CD4-positive, alpha-beta memory T cell (primary cell): ENCODE measurements around the gene SATB2. TPM values are rescaled to one million over a fixed set of nuclear protein-coding genes. Genes with fewer than 3 reads are reported as not detected.

Source experiments
- CTCF ChIA-PET: fragments of 350-600 bp; sonication (Branson Sonifier 250); formaldehyde crosslinking; loops from one replicate; lab custom pipeline; 2021; ENCODE audit warnings: inconsistent platforms; ENCODE audit not compliant: partially characterized antibody; lab: Charles Lee
- POLR2A ChIA-PET: fragments of 350-600 bp; sonication (Branson Sonifier 250); formaldehyde crosslinking; loops from one replicate; lab custom pipeline; 2021; ENCODE audit not compliant: partially characterized antibody; lab: Charles Lee
- DNase-seq, 5 donors: peaks; one replicate each; pipeline versions ENCODE4 v3.0.0 to v3.0.0-alpha.2; 2020 to 2022; ENCODE audit warnings: mixed read lengths in 1 of 5
- H3K27ac ChIP-seq: one replicate; pipeline ENCODE4 v1.7.0; 2013; ENCODE audit warnings: low read depth, low read length
- H3K27me3 ChIP-seq: 2 replicates; pipeline ENCODE4 v1.7.0; 2013; ENCODE audit warnings: mild to moderate bottlenecking, low read length, moderate library complexity; ENCODE audit not compliant: insufficient read depth
- H3K36me3 ChIP-seq: 2 replicates; pipeline ENCODE4 v1.7.0; 2013; ENCODE audit warnings: mild to moderate bottlenecking, low read length, moderate library complexity; ENCODE audit not compliant: insufficient read depth
- H3K4me1 ChIP-seq: 2 replicates; pipeline ENCODE4 v1.7.0; 2013; ENCODE audit warnings: mild to moderate bottlenecking, low read length, moderate library complexity; ENCODE audit not compliant: insufficient read depth
- H3K4me3 ChIP-seq, 2 donors: one replicate each; pipeline ENCODE4 v1.7.0; 2013; ENCODE audit warnings: low read length in 2 of 2, mild to moderate bottlenecking in 1 of 2
- H3K9me3 ChIP-seq, 2 donors: one replicate each; pipeline ENCODE4 v1.7.0; 2013; ENCODE audit warnings: low read length in 2 of 2, control low read depth in 1 of 2; ENCODE audit not compliant: control insufficient read depth in 1 of 2
- H3K27ac Mint-ChIP-seq, 7 donors: one replicate each; pipeline ENCODE4 v1.8.0; 2020 to 2021; ENCODE audit warnings: mixed read lengths in 7 of 7, mild to moderate bottlenecking in 6 of 7, inconsistent platforms in 3 of 7, moderate library complexity in 3 of 7
- H3K27me3 Mint-ChIP-seq, 2 donors: one replicate each; pipeline ENCODE4 v1.8.0; 2020 to 2021; ENCODE audit warnings: mixed read lengths in 2 of 2
- H3K36me3 Mint-ChIP-seq, 2 donors: one replicate each; pipeline ENCODE4 v1.8.0; 2020 to 2021; ENCODE audit warnings: mixed read lengths in 2 of 2, inconsistent platforms in 1 of 2, mild to moderate bottlenecking in 1 of 2
- H3K4me1 Mint-ChIP-seq, 4 donors: one replicate each; pipeline ENCODE4 v1.8.0; 2020 to 2021; ENCODE audit warnings: mixed read lengths in 4 of 4, mild to moderate bottlenecking in 1 of 4
- H3K4me3 Mint-ChIP-seq, 8 donors: one replicate each; pipeline ENCODE4 v1.8.0; 2020 to 2021; ENCODE audit warnings: mixed read lengths in 8 of 8, mild to moderate bottlenecking in 7 of 8, moderate library complexity in 6 of 8, inconsistent platforms in 3 of 8
- H3K9me3 Mint-ChIP-seq, 8 donors: one replicate each; pipeline ENCODE4 v1.8.0; 2020 to 2021; ENCODE audit warnings: mixed read lengths in 8 of 8, mild to moderate bottlenecking in 5 of 8, inconsistent platforms in 3 of 8, moderate library complexity in 1 of 8
- intact Hi-C: fragments of 100-400 bp; cut with micrococcal nuclease; formaldehyde crosslinking; loops from one replicate; pipeline ENCODE4 v1.15.1; 2023
- polyA plus RNA-seq, 2 donors: library from polyadenylated mRNA; unstranded; fragments of 300-500 nt; fragmentation: Illumina TruSeq; gene quantifications; one replicate each; pipeline ENCODE4 v1.2.3, GENCODE V29; 2021
- total RNA-seq, 2 experiments: library from RNA; stranded (reverse); gene quantifications; one replicate each; pipeline ENCODE4 v1.2.3, GENCODE V29; 2021

Gene SATB2
- total and polyA plus RNA-seq, 4 experiments from 2014 or later: 0.06 TPM; not detected in 3

DNA sequence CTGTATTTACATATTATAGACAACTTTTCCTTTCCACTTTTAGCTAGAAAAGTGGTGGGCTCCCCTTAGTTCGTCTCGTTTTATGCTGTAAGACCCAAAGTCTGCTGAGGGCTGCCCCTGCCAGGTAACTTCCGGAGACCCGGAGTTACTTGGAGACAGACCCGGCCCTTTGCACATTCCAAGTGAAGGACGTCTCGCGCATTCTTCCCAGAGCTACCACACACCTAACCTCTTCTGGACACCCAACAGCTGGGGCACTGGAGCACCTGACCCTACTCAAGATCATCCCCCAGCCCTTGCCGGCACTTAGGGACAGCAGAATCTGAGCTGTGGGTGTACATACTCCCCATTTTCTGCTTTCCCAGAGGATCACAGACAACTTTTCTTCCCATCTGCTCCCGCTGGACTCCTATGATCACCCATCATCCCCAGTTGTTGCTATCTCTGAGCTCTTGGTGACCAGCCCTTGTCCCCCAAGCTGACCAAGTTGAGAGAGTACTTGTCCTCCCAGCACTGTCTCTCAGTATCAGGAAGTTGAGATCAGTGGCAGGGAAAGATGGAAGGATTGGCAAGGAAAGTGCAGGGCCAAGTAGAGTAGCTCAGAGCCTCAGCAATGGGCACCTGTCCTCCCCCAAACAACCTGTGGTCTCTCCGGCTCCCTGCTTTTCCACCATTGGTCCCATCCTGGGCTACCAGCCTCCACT is 8.4 kb upstream of the SATB2 start:
- no peak for DNase-seq
- Histone ChIP-seq H3K4me1 (peaks cover 33% of the 10 kb centered on the region), H3K27me3 (peaks cover 90% of the 10 kb centered on the region), H3K36me3 (no peaks in the 10 kb centered on the region), H3K27ac (no peak overlapping the region), H3K9me3 (peaks cover 0 to 5% of the 10 kb centered on the region in 2 donors), H3K4me3 (no peak overlapping the region)
- CTCF ChIA-PET: interaction anchor here (1.1 to 1.5 kb wide), 2 partner anchors 19 to 22 kb away, joined by 3 to 4 read pairs; no protein-coding TSS in a partner anchor
- Mint-ChIP-seq H3K9me3 (peaks cover 0 to 23% (median 14%) of the 10 kb centered on the region in 8 donors), H3K36me3 (peaks cover 0 to 5% of the 10 kb centered on the region in 2 donors), H3K4me1 (peaks cover 8 to 40% (median 17%) of the 10 kb centered on the region in 4 donors), H3K4me3 (peak overlapping the region in 1 of 8 donors; percentile 43), H3K27ac (peak overlapping the region in 2 of 7 donors; percentile 27 to 63), H3K27me3 (peaks cover 60% of the 10 kb centered on the region in 2 donors)
- POLR2A ChIA-PET: no interaction called here
- intact Hi-C loops: no loop called here

DNA sequence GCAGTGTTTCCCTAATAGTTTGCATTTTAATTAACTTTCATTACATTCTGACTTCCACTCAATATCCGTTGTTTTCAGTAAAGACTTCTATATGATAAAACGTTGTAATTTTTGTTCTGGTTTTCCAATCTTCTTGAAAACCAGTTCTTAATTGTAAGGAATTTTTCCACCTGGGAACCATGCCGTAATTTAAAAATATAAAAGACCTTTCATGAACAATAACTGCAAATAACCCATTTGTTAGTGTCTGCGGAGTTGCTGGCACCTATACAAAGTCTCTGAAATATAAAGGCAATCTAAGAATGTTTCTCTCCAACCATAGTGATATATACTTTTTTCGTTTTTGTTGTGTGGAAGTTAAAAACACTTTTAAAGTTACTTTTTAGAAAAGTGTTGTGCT is 7.7 kb upstream of the SATB2 start:
- ChIA-PET CTCF (interaction anchor here (1.4 kb wide), 1 partner anchor 1151 kb away, joined by 4 read pairs; no protein-coding TSS in a partner anchor), POLR2A (no interaction called here)
- H3K9me3 Mint-ChIP-seq: peaks cover 0 to 29% (median 18%) of the 10 kb centered on the region in 8 donors
- peaks cover 33% of the 10 kb centered on the region for H3K4me1 ChIP-seq
- no peak for DNase-seq
- H3K27ac Mint-ChIP-seq: peak overlapping the region in 2 of 7 donors; percentile 27 to 87
- intact Hi-C loops: no loop called here
- H3K27ac ChIP-seq: no peak overlapping the region
- H3K4me3 Mint-ChIP-seq: peak overlapping the region in 3 of 8 donors; percentile 66 to 82 (median 69)
- no peak overlapping the region for H3K4me3 ChIP-seq
- peaks cover 0 to 5% of the 10 kb centered on the region in 2 donors for H3K9me3 ChIP-seq
- H3K36me3 ChIP-seq: no peaks in the 10 kb centered on the region
- peaks cover 10 to 42% (median 19%) of the 10 kb centered on the region in 4 donors for H3K4me1 Mint-ChIP-seq
- H3K27me3 Mint-ChIP-seq: peaks cover 60 to 61% of the 10 kb centered on the region in 2 donors
- peaks cover 90% of the 10 kb centered on the region for H3K27me3 ChIP-seq
- H3K36me3 Mint-ChIP-seq: peaks cover 2 to 5% of the 10 kb centered on the region in 2 donors

DNA sequence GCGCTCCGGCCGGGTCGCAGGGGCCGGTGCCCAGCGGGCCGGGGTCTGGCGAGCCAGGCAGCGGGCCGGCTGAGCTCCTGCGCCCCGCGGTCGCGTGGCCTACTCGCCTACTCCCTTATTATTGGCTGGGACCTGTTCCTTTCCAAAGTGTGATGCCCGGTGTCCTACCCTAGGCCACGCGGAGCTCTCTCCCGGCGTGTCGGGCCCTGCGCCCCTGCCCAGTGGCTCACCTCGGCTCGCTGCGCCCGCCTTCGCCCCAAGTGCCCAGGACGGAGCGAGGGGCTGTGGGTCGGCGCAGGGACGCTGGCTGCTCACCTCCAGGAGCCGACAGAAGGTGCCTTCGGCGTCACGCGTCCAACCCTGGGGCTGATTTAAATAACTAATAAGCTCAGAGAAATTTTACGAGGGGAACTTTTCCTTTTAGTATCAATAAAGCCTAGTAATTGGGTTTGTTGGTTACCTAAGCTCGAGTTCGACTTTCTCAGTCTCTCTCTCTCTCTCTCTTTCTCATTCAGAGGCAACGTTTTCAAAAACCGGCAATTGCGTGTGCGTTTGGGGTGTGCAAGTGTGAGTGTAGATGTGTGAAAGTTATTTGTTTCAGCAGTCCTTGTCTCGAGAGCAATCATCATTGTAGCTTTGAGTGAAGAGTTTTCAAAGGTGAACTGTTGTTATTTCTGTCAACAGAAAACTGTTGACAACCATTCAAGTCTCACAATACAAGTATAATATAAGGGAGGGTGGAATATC is 7.0 kb upstream of the SATB2 start:
- CTCF ChIA-PET: interaction anchor here (0.6 to 1.4 kb wide), 2 partner anchors 1150 to 1155 kb away, joined by 3 to 4 read pairs; no protein-coding TSS in a partner anchor
- POLR2A ChIA-PET: no interaction called here

DNA sequence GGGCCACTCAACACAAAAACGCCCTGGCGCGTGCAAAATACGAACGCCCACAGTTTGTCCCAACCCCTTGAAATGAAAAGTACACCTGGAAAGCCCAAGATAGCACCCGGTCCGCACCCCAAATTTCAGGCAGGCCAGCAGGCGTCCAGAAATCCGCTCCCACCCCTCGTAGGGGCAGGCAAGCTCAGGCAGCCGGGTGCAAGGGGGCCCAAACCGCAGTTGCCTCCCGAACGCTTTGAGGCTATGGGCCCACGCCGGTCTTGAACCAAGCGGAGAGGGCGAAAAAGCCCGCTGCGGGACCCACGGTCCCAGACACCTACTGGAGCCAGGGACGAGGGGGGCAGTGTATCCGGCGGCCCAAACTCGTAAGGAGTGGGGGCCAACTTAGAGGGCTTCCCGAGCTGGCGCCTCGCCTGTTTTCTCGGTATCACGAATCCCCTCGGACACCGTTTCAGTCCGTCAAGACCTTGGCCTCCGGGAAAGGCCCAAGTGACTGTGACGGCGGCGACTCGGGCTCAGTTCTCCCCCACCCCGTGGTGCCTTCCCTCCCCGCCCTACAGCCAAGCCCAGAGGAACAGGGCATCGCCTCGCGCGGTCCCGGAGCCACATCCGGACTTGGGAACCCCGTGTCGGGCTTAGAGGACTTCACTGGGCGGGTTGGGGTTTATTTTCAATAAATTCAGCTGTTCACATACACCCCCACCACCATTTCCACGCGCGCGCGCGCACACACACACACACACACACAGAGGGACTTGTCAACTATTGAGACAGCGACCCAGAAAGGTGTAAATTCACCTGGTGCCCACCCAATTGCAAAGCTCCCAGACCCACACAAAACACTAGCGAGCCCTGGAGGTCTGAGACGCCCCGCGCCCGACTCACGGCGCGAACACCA is 6.2 kb upstream of the SATB2 start:
- peaks cover 58 to 62% of the 10 kb centered on the region in 2 donors for H3K27me3 Mint-ChIP-seq
- peak overlapping the region in 7 of 8 donors; percentile 2 to 66 (median 31) for H3K4me3 Mint-ChIP-seq
- CTCF ChIA-PET: interaction anchor here (0.6 to 1.4 kb wide), 3 partner anchors 1149 to 1155 kb away, joined by 3 to 4 read pairs (median 3); no protein-coding TSS in a partner anchor
- Histone ChIP-seq H3K27ac (no peak overlapping the region), H3K4me3 (no peak overlapping the region), H3K36me3 (no peaks in the 10 kb centered on the region), H3K27me3 (peaks cover 84% of the 10 kb centered on the region), H3K4me1 (peaks cover 32% of the 10 kb centered on the region), H3K9me3 (peaks cover 0 to 5% of the 10 kb centered on the region in 2 donors)
- peaks cover 5 to 9% of the 10 kb centered on the region in 2 donors for H3K36me3 Mint-ChIP-seq
- intact Hi-C loops: no loop called here
- peaks cover 16 to 44% (median 23%) of the 10 kb centered on the region in 4 donors for H3K4me1 Mint-ChIP-seq
- peaks cover 0 to 37% (median 24%) of the 10 kb centered on the region in 8 donors for H3K9me3 Mint-ChIP-seq
- H3K27ac Mint-ChIP-seq: no peak overlapping the region
- POLR2A ChIA-PET: no interaction called here
- peak in 1 of 5 donors; percentile 15 for DNase-seq

More for the DNA sequence above, 7.0 kb upstream of the SATB2 start:
- Histone ChIP-seq H3K4me3 (no peak overlapping the region), H3K27ac (no peak overlapping the region), H3K27me3 (peaks cover 90% of the 10 kb centered on the region), H3K4me1 (peaks cover 37% of the 10 kb centered on the region), H3K36me3 (no peaks in the 10 kb centered on the region), H3K9me3 (peaks cover 0 to 5% of the 10 kb centered on the region in 2 donors)
- peaks cover 16 to 47% (median 24%) of the 10 kb centered on the region in 4 donors for H3K4me1 Mint-ChIP-seq
- peaks cover 62 to 65% of the 10 kb centered on the region in 2 donors for H3K27me3 Mint-ChIP-seq
- peaks cover 5% of the 10 kb centered on the region in 2 donors for H3K36me3 Mint-ChIP-seq
- DNase-seq: no peak
- H3K27ac Mint-ChIP-seq: peak overlapping the region in 5 of 7 donors; percentile 1 to 87 (median 73)
- peaks cover 0 to 35% (median 21%) of the 10 kb centered on the region in 8 donors for H3K9me3 Mint-ChIP-seq
- intact Hi-C loops: no loop called here
- peak overlapping the region in 7 of 8 donors; percentile 53 to 82 (median 66) for H3K4me3 Mint-ChIP-seq

DNA sequence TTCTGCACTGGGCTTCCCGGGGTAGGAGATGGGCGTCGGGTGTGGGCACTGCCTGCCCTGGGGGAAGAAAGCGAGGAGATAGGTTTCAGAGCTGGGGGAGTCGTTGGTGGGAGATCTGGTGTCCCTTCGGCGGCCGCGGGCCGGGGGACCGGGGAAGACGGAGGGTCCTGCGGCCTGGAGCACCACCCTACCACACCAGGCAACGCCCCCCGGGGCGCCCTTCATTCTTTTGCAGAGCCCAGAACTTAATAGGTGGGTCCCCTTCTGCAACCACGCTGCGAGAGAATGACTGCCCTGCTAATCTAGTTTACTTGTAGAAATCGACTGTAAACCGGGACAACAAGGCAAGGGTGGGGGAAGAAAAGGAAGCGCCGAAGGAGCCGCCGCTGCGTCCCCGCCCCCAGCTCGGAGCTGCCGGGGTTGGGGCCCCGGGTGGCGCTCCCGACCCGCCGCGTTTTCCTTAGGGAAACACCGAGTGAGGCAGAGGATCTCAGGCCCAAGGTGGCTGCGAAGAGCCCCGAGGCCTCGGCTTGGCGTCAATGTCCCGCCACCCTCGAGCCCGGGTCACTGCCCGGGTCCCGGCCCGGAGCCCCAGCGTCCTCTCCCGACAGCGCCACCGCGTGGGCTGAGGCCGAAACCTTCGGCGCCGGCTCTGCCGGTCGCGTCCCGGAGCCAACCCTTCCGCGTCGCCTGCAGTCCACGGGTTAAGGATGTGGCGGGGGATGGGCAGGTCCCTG is 5.4 kb upstream of the SATB2 start:
- POLR2A ChIA-PET: no interaction called here
- Mint-ChIP-seq H3K27ac (peak overlapping the region in 2 of 7 donors; percentile 18 to 48), H3K4me3 (peak overlapping the region in 7 of 8 donors; percentile 27 to 69 (median 38)), H3K36me3 (peaks cover 5 to 9% of the 10 kb centered on the region in 2 donors), H3K9me3 (peaks cover 0 to 37% (median 24%) of the 10 kb centered on the region in 8 donors), H3K4me1 (peaks cover 16 to 36% (median 19%) of the 10 kb centered on the region in 4 donors), H3K27me3 (peaks cover 51 to 56% of the 10 kb centered on the region in 2 donors)
- no peaks in the 10 kb centered on the region for H3K36me3 ChIP-seq
- no peak overlapping the region for H3K4me3 ChIP-seq
- peak in 3 of 5 donors; percentile 48 to 53 (median 49) for DNase-seq
- peaks cover 28% of the 10 kb centered on the region for H3K4me1 ChIP-seq
- intact Hi-C loops: no loop called here
- CTCF ChIA-PET: interaction anchor here (1.2 kb wide), 2 partner anchors 13 to 1148 kb away, joined by 3 read pairs; no protein-coding TSS in a partner anchor
- H3K27me3 ChIP-seq: peaks cover 75% of the 10 kb centered on the region
- no peak overlapping the region for H3K27ac ChIP-seq
- H3K9me3 ChIP-seq: peaks cover 0 to 5% of the 10 kb centered on the region in 2 donors
